Measurements from ENCODE around the gene RNF227.

GRCh38 chr17:7881276-7882054, 34.6 kb downstream of the RNF227 start:
- TF ChIP-seq, protein P1, sequence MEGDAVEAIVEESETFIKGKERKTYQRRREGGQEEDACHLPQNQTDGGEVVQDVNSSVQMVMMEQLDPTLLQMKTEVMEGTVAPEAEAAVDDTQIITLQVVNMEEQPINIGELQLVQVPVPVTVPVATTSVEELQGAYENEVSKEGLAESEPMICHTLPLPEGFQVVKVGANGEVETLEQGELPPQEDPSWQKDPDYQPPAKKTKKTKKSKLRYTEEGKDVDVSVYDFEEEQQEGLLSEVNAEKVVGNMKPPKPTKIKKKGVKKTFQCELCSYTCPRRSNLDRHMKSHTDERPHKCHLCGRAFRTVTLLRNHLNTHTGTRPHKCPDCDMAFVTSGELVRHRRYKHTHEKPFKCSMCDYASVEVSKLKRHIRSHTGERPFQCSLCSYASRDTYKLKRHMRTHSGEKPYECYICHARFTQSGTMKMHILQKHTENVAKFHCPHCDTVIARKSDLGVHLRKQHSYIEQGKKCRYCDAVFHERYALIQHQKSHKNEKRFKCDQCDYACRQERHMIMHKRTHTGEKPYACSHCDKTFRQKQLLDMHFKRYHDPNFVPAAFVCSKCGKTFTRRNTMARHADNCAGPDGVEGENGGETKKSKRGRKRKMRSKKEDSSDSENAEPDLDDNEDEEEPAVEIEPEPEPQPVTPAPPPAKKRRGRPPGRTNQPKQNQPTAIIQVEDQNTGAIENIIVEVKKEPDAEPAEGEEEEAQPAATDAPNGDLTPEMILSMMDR (conservative IDR thresholded peaks at IDR 0.05; ENCODE audit: low read depth, low read length): no peak
- no peak for TF ChIP-seq EZH2 (IDR thresholded peaks at IDR 0.05; ENCODE audit: borderline replicate concordance, low read depth, low read length, poor library complexity, severe bottlenecking)

All from A673 (cell line).